ENCODE data around the gene SDCCAG8.

DNA sequence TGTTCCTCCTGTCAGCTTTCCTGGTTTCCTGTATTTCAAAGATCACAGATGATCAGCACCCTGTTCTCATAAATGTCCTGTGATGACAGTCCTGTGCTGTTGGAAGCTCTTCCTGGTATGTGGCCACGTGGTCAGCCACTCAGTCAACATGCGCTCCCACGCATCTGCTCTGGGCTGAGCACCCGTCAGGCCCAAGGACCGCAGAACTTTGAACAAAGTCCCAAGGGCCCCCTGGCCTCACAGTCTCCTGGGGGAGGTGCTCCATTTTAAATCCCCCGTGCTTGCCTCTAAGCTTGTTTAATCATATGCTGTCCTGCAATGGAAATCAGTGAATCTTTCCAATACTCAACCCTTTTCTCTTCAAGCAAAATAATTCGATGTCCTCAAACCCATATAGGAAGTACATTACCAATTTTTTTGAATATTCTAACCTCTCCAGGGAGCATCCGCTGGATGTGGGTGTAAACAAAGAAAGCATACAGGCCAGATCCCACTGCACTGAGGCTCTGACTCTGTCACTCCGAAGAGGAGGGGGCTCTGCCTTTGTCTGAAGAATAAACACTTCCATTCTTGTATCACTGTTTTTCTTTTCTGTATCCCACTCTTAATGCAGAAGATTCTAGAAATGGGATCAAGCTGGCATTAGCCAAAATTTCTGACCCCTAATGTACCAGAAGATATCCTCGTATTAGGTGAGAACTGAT is 250.3 kb downstream of the SDCCAG8 start:
- no peak for TF ChIP-seq POLR2A (IDR thresholded peaks at IDR 0.05)
- TF ChIP-seq, protein P1, sequence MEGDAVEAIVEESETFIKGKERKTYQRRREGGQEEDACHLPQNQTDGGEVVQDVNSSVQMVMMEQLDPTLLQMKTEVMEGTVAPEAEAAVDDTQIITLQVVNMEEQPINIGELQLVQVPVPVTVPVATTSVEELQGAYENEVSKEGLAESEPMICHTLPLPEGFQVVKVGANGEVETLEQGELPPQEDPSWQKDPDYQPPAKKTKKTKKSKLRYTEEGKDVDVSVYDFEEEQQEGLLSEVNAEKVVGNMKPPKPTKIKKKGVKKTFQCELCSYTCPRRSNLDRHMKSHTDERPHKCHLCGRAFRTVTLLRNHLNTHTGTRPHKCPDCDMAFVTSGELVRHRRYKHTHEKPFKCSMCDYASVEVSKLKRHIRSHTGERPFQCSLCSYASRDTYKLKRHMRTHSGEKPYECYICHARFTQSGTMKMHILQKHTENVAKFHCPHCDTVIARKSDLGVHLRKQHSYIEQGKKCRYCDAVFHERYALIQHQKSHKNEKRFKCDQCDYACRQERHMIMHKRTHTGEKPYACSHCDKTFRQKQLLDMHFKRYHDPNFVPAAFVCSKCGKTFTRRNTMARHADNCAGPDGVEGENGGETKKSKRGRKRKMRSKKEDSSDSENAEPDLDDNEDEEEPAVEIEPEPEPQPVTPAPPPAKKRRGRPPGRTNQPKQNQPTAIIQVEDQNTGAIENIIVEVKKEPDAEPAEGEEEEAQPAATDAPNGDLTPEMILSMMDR (IDR thresholded peaks at IDR 0.05): no peak
